Diencephalon (tissue), 1 donor: Measurements from ENCODE around the gene AIMP1. TPM values are rescaled to one million over a fixed set of nuclear protein-coding genes. Genes with fewer than 3 reads are reported as not detected.

Source experiments
- total RNA-seq: library from RNA; depleted of rRNA; stranded (reverse); fragments of >200 nt; gene quantifications from one replicate; pipeline ENCODE4 v1.2.3, GENCODE V29; 2014

The AIMP1 gene
- total RNA-seq, result 30.2 TPM

GRCh38 chr4:106315968-106316772 lies at the start of gene AIMP1, which contains the start of gene TBCK:
Gene AIMP1 (plus strand): TSS chr4:106316550. CDS start chr4:106325010, 8,460 bp downstream.
Gene TBCK (minus strand): TSS chr4:106316209. CDS start chr4:106308960, 7,249 bp downstream.

GRCh38 chr4:106368678-106369077 lies 52.3 kb downstream of the AIMP1 start, which contains the start of gene GIMD1:
Gene GIMD1 (minus strand): TSS chr4:106368778. CDS start chr4:106367435, 1,343 bp downstream.

Other genes with a start within 250 kb of the AIMP1 start
- gene TBCK, start 341 bp upstream of the AIMP1 start, total RNA-seq, result 85.6 TPM
- not detected for gene GIMD1, start 52.2 kb downstream of the AIMP1 start, total RNA-seq